TTC549 (cell line): Measurements from ENCODE around the gene MTUS2.
"Not testable (repeated sequence)": the region's sequence is repeated elsewhere in the genome, so short reads cannot be mapped to it uniquely, and the experiment has no call there.

Experiments used
- FAIRE-seq: peaks from 2 replicates; lab custom pipeline; 2012; peaks lifted over from hg19 to GRCh38; lab: Jason Lieb, UNC

MTUS2 gene

DNA sequence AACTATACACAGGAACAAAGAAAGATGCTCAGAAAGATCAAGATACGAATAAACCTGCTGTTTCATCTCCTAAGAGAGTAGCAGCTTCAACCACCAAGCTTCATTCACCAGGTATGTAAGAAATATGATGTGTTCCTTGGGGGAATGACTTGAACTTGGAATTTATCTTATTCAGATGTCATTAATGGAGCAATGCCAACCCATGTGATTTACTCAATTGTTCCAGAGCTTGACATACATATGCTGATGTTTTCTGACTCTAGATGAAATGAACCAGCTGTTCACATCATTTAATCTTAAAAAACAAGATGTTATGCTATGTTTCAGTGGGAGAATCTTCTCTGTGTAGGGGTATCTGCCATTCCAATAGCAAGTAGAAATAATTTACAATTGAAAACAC lies 504.5 kb downstream of the MTUS2 start:
- FAIRE-seq: no peak

DNA sequence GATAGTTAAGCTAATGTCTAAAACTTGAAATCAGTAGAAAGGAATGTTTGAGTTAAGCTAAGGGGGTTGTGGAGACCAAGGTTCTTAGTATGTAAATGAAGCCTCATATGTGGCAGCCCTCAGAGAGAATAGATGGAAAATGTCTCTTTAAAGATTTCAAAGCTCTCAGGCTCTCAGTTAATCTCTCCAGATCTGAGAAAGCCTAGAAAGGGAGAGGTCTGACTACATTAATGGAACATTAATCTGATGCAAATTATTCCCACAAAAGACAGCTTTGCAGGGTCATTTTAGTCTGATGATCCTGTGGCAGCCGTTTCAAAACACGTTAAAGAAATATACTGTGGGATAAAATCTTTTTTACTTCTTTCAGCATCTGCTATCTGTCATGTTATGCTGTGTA lies 508.4 kb downstream of the MTUS2 start:
- no peak for FAIRE-seq

DNA sequence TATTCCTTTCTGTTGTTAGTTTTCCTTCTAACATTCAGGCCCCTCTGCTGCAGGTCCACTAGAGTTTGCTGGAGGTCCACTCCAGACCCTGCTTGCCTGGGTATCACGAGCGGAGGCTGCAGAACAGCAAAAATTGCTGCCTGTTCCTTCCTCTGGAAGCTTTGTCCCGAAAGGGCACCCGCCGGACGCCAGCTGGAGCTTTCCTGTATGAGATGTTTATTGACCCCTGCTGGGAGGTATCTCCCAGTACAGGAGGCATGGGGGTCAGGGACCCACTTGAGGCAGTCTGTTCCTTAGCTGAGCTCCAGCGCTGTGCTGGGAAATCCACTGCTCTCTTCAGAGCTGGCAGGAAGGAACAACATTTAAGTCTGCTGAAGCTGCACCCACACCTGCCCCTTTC lies 516.2 kb downstream of the MTUS2 start:
- no peak for FAIRE-seq

DNA sequence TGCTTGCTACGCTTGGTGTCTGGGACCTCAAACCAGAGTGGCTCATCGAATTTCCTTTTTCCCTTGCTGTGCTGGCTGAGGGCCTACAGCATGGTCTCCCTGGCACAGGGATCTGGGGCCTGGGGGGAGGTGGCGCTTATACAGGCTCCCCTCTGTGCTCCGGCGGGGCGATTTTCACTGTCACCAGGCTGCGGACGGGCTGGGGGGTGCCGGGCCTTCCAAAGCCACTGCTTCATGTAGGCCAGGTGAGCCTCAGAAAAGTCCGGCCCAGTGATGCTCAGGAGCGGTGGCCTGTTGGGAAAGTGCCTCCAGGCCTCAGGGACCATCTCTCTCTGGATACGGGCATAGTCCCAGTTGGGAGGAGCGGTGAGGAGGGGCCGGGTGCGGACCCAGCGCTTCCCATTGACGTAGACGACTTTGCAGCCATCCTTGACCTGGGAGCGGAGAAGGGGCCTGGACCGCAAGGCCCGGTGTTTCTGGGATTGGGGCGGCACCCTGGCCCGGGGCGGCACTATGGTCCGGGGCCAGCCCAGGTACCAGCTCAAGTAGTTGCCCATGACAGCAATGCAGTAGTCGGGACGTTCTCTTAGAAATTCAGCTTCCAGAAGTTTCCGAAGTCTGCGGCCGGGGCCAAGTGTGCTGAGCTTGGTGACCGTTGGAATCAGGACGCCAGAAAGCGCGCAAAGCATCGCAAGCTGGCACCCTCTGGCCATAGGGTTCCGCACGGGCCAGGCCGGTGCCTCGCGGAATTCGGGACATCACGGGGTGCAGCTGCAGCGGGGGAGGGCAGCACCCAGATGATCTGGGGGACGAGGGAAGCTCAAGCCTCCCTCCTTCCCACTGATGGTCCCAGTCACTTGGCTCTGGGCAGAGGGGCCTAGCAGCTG lies 519.5 kb downstream of the MTUS2 start:
- FAIRE-seq: no peak

GRCh38 chr13:29345860-29346582 lies 525.9 kb downstream of the MTUS2 start:
- FAIRE-seq: not testable (repeated sequence)

GRCh38 chr13:29355029-29355428 lies 534.9 kb downstream of the MTUS2 start:
- no peak for FAIRE-seq

GRCh38 chr13:29359181-29359580 lies 539.0 kb downstream of the MTUS2 start:
- FAIRE-seq: no peak

DNA sequence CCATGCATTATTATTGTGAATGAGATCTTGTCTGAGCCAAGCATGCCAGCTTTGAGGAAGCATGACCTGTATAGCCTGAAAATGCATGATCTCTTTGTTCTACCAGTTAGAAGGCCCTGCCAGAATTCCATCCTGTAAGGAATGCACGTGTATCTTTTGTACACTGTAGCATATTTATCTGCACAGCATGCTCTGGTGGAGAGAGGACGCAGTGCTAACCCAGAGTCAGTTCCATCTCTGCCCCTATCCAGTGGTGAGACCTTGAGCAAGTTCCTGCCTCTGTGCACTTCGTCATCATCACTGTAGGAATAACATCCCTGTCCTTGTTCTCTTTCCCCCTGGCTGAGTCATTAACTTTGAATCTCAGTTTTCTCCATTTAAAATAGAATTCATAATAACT lies 541.6 kb downstream of the MTUS2 start:
- no peak for FAIRE-seq

- FAIRE-seq: no peak
Measured at GRCh38 chr13:29362849-29363604, 542.9 kb downstream of the MTUS2 start.

GRCh38 chr13:29369060-29369743 lies 549.1 kb downstream of the MTUS2 start:
- FAIRE-seq: no peak

GRCh38 chr13:29379281-29379680 lies 559.1 kb downstream of the MTUS2 start:
- FAIRE-seq: no peak

DNA sequence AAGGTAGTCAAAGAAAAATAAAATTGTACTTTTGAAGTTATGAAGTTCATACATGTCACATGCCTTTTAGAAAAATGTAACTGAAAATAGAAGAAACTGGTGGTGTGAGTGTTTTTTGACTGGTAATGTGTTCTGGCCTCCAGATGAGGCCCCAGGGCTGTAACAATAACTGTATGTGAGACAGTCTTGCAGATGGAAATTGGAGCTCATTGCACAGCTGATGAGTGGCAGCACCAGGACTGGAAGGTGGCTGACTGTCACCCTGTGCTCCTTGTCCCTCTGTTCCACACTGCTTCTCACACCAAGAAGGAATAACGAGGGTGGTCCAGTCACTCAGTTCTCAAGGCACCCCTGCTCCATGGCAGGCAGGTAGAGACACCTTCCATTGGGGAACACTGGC lies 559.7 kb downstream of the MTUS2 start:
- FAIRE-seq: no peak

- FAIRE-seq: no peak
Measured at GRCh38 chr13:29382021-29382420, 561.9 kb downstream of the MTUS2 start.

DNA sequence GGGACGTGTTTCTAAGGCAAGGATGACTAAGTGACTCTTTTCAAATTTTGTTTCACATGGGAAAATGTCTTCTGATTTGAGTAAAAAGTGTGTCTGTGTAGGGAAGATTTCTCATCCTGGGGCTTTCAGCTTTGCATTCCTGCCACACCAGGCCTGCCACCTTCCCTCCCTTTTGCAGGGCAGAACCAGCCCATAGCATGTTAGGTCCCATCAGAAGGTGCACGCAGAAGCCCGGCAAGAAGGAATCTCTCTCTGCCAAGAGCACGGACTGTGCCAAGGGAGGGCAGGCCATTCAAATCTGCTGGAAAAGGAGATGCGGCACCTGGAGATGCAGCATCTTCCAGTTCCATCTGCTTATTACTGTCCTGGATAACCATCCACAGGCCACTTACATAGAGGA lies 563.3 kb downstream of the MTUS2 start:
- FAIRE-seq: no peak

GRCh38 chr13:29384466-29384865 lies 564.3 kb downstream of the MTUS2 start:
- no peak for FAIRE-seq

GRCh38 chr13:29384871-29385270 lies 564.7 kb downstream of the MTUS2 start:
- FAIRE-seq: no peak

DNA sequence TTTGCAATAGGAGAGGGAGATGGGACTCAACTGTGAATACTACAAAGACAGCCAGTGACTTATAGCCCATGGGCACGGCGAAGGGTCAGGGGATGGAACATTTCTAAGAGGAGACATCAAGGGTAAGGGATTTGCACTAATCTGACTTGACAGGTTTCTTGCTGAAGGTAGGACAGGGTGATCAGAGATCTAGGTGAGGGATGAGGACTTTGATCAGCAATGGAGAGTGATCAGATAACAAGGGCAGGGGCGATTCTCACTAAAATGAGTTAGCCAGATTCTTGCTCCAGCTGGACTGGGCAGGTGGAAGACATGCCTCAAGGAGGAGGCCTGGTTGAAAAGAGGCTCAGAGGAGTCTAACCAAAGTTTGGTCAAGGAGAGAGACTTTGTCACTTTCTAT lies 566.1 kb downstream of the MTUS2 start:
- no peak for FAIRE-seq

DNA sequence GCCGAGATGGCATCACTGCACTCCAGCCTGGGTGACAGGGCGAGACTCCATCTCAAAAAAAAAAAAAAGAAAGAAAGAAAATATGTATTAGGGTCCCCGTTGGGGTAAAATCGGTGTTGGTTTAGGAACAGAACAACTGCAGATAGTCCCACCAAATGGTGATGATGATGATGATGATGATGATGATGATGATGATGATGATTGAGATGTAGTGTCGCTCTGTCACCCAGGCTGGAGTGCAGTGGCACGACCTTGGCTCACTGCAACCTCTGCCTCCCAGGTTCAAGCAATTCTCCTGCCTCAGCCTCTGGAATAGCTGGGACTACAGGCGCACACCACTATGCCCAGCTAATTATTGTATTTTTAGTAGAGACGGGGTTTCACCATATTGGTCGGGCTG lies 570.5 kb downstream of the MTUS2 start:
- FAIRE-seq: not testable (repeated sequence)

- no peak for FAIRE-seq
Measured at GRCh38 chr13:29396446-29396845, 576.3 kb downstream of the MTUS2 start.

DNA sequence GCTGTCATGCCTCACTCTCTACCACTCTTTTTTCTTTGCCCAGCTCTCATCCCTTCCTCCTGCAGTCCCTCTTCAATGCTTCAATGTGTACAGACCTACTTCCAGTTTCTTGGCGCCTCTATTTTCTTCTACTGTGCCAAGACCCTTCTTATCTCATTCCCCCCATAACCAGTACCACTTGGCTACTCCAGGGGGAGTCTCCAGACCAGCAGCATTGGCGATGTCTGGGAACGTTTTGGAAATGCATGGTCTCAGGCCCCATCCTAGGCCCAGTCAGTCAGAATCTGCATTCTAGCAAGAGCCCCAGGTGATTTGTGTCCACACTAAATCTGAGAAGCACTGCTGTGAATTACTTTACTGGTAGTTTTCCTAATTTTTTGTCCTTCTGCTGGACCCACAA lies 577.1 kb downstream of the MTUS2 start:
- FAIRE-seq: no peak

DNA sequence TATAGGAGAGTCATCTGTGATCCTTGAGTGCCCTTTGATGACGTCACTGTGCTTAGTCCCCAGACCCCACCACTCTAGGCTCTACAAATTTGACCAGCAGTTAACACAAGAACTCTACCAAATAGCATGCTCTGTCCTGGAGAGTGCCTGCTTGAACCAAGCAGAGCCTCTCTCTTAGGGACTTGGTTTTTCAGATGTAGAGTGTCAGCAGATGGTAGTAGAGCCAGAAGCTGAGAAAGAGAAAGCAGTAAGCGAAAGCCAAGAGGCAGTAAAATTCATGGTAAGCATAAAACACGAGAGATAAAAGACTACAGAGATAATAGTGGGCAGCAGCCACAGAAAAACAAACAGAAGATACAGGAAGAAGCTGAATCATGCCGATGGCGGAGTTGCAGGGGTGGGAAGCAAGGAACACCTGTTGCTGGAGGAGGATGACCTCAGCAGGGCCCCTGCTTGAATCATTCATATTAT lies 582.1 kb downstream of the MTUS2 start:
- no peak for FAIRE-seq

DNA sequence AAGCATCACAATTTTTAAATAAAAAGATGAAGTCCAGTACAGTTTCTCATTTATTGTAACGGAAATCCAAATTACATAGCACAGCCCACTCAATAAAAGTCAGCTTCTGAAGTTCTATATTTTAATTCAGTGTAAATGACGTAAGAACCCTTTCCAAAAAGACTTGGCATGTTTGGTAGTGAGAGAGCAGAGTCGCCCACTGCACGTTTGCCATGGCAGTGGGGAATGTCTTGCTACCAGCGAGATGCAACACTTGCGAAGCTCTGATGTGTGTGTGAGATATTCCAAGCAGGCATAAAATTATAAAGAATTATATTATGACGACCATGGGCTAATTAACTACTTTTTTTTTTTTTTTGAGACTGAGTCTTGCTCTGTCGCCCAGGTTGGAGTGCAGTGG lies 585.3 kb downstream of the MTUS2 start:
- no peak for FAIRE-seq
